ENCODE data around the gene DUSP6.
A peak's percentile ranks its signal among the peaks of the same experiment; 100 is the strongest.

DUSP6 gene

GRCh38 chr12:89349814-89350213 lies 2.5 kb downstream of the DUSP6 start:
- peak overlapping the region; percentile 94; the same call in 1 of the 2 replicates for H3K27ac ChIP-seq (ENCODE audit: low read length)

GRCh38 chr12:89348894-89349699 lies 3.2 kb downstream of the DUSP6 start:
- Histone ChIP-seq H4K20me1 (ENCODE audit: insufficient read depth, low read length) (no peaks in the 10 kb centered on the region), H3K9ac (ENCODE audit: low read length) (peak overlapping the region; percentile 92; the same call in 1 of the 2 replicates), H3F3A (ENCODE audit: insufficient read depth, low read length) (peaks cover 90% of the 10 kb centered on the region), H3K4me2 (ENCODE audit: low read depth, low read length) (peak overlapping the region; percentile 79), H3K9me3 (replicated peaks; ENCODE audit: insufficient read depth, low read length) (no peaks in the 10 kb centered on the region), H3K79me2 (ENCODE audit: low read length) (peaks cover 52% of the 10 kb centered on the region), H3K9me2 (replicated peaks; ENCODE audit: insufficient read depth, low read length) (no peaks in the 10 kb centered on the region), H2AFZ (ENCODE audit: low read length) (no peak overlapping the region), H3K27ac (ENCODE audit: low read length) (peak overlapping the region; percentile 94; the same call in 1 of the 2 replicates), H3K27me3 (replicated peaks; ENCODE audit: insufficient read depth, low read length) (no peaks in the 10 kb centered on the region), H3K36me3 (replicated peaks; ENCODE audit: insufficient read depth, low read length) (no peaks in the 10 kb centered on the region), H3K4me3 (ENCODE audit: low read length) (peak overlapping the region; percentile 89), H3K4me1 (ENCODE audit: low read length) (peaks cover 43% of the 10 kb centered on the region)
- TF ChIP-seq EZH2phosphoT487 (IDR thresholded peaks at IDR 0.05; ENCODE audit: low read length) (no peak), CTCF (IDR thresholded peaks at IDR 0.05; ENCODE audit: low read length) (no peak), EZH2 (optimal IDR thresholded peaks at IDR 0.05; ENCODE audit: low read depth, low read length) (no peak)
- DNase-seq, result peak; percentile 33

More at GRCh38 chr12:89349814-89350213, 2.5 kb downstream of the DUSP6 start:
- peaks cover 93% of the 10 kb centered on the region for H3F3A ChIP-seq (ENCODE audit: insufficient read depth, low read length)
- no peaks in the 10 kb centered on the region for H3K9me3 ChIP-seq (replicated peaks; ENCODE audit: insufficient read depth, low read length)
- H3K9ac ChIP-seq (ENCODE audit: low read length), result peak overlapping the region; percentile 92
- peak; percentile 27 for DNase-seq
- peak overlapping the region; percentile 89 for H3K4me3 ChIP-seq (ENCODE audit: low read length)
- peaks cover 36% of the 10 kb centered on the region for H3K4me1 ChIP-seq (ENCODE audit: low read length)
- no peak overlapping the region for H2AFZ ChIP-seq (ENCODE audit: low read length)
- H3K79me2 ChIP-seq (ENCODE audit: low read length), result peaks cover 52% of the 10 kb centered on the region
- no peaks in the 10 kb centered on the region for H3K27me3 ChIP-seq (replicated peaks; ENCODE audit: insufficient read depth, low read length)
- H3K9me2 ChIP-seq (replicated peaks; ENCODE audit: insufficient read depth, low read length), result no peaks in the 10 kb centered on the region
- no peaks in the 10 kb centered on the region for H4K20me1 ChIP-seq (ENCODE audit: insufficient read depth, low read length)
- TF ChIP-seq EZH2phosphoT487 (IDR thresholded peaks at IDR 0.05; ENCODE audit: low read length) (no peak), EZH2 (optimal IDR thresholded peaks at IDR 0.05; ENCODE audit: low read depth, low read length) (no peak), CTCF (IDR thresholded peaks at IDR 0.05; ENCODE audit: low read length) (no peak)
- H3K36me3 ChIP-seq (replicated peaks; ENCODE audit: insufficient read depth, low read length), result no peaks in the 10 kb centered on the region
- peak overlapping the region; percentile 79 for H3K4me2 ChIP-seq (ENCODE audit: low read depth, low read length)

- H3K9me2 ChIP-seq (replicated peaks; ENCODE audit: insufficient read depth, low read length), result no peaks in the 10 kb centered on the region
- no peak for DNase-seq
- no peak for TF ChIP-seq CTCF (IDR thresholded peaks at IDR 0.05; ENCODE audit: low read length)
- peak overlapping the region; percentile 92 for H3K27ac ChIP-seq (ENCODE audit: low read length)
- no peaks in the 10 kb centered on the region for H3K36me3 ChIP-seq (replicated peaks; ENCODE audit: insufficient read depth, low read length)
- H3K4me2 ChIP-seq (ENCODE audit: low read depth, low read length), result peak overlapping the region; percentile 84
- no peaks in the 10 kb centered on the region for H4K20me1 ChIP-seq (ENCODE audit: insufficient read depth, low read length)
- H3K9ac ChIP-seq (ENCODE audit: low read length), result peak overlapping the region; percentile 64; the same call in 1 of the 2 replicates
- no peak overlapping the region for H2AFZ ChIP-seq (ENCODE audit: low read length)
- H3K9me3 ChIP-seq (replicated peaks; ENCODE audit: insufficient read depth, low read length), result no peaks in the 10 kb centered on the region
- peaks cover 77% of the 10 kb centered on the region for H3F3A ChIP-seq (ENCODE audit: insufficient read depth, low read length)
- H3K79me2 ChIP-seq (ENCODE audit: low read length), result peaks cover 52% of the 10 kb centered on the region
- peak overlapping the region; percentile 44 for H3K4me3 ChIP-seq (ENCODE audit: low read length)
- H3K4me1 ChIP-seq (ENCODE audit: low read length), result peaks cover 46% of the 10 kb centered on the region
- H3K27me3 ChIP-seq (replicated peaks; ENCODE audit: insufficient read depth, low read length), result no peaks in the 10 kb centered on the region
Measured at GRCh38 chr12:89347325-89347829, 4.9 kb downstream of the DUSP6 start.
